ENCODE measurements around the gene RAB5B.

Gene RAB5B

GRCh38 chr12:55955800-55956508 is 17.9 kb upstream of the RAB5B start:
- Histone ChIP-seq H3K79me2 (no peaks in the 10 kb centered on the region), H3K4me2 (ENCODE audit: low read length) (no peak overlapping the region), H3K9me3 (ENCODE audit: control insufficient read depth, low read length) (no peaks in the 10 kb centered on the region), H3K27ac (no peak overlapping the region), H3K4me3 (ENCODE audit: low read depth, low read length) (no peak overlapping the region), H3K9ac (no peak overlapping the region), H3K27me3 (ENCODE audit: control insufficient read depth, insufficient read depth, low read length) (no peaks in the 10 kb centered on the region), H2AFZ (no peak overlapping the region), H3K36me3 (ENCODE audit: control insufficient read depth, insufficient read depth, low read length) (no peaks in the 10 kb centered on the region), H3K4me1 (peaks cover 7% of the 10 kb centered on the region)
- no peak for TF ChIP-seq CTCF (IDR thresholded peaks at IDR 0.05)

DNA sequence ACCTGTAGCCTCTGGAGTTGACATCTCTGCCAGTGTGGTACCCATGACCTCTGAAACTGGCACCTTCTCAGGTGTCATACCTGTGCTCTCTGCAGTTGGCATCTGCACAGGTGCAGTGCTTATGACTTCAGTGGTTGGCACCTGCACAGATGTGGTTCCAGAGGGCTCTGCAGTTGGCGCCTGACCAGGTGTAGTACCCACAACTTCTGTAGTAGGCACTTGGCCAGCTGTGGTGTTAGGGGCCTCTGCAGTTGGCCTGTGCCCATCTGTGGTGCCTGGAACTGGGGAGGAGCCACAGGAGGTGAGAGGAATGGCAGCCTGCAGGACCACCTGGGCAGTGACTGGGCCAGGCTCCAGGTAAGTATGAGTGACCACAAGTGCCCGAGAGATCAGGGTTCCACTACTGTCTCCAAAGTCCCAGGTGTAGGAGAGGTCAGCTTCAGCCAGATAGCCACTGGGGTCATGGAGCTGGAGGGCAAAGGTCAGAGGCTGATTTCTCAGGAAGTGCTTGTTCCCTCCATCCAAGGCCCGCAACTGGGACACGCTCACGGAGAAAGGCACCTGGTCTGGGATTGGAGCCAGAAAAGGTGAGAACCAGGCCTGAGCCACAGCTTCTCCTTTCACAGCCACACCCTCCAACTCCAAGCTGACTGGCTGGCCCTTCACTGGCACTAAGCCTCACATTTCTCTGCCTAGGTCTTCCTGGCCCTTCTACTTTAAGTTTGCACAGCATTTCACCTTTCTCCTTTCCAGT is 16.6 kb upstream of the RAB5B start:
- H3K9me3 ChIP-seq (ENCODE audit: control insufficient read depth, low read length): no peaks in the 10 kb centered on the region
- H3K9ac ChIP-seq: no peak overlapping the region
- H3K36me3 ChIP-seq (ENCODE audit: control insufficient read depth, insufficient read depth, low read length): no peaks in the 10 kb centered on the region
- no peak for TF ChIP-seq CTCF (IDR thresholded peaks at IDR 0.05)
- no peaks in the 10 kb centered on the region for H3K27me3 ChIP-seq (ENCODE audit: control insufficient read depth, insufficient read depth, low read length)
- no peak overlapping the region for H3K4me3 ChIP-seq (ENCODE audit: low read depth, low read length)
- H3K27ac ChIP-seq: peak overlapping the region; percentile 20
- no peak overlapping the region for H3K4me2 ChIP-seq (ENCODE audit: low read length)
- H3K4me1 ChIP-seq: peaks cover 7% of the 10 kb centered on the region
- H2AFZ ChIP-seq: peak overlapping the region; percentile 51
- no peaks in the 10 kb centered on the region for H3K79me2 ChIP-seq

DNA sequence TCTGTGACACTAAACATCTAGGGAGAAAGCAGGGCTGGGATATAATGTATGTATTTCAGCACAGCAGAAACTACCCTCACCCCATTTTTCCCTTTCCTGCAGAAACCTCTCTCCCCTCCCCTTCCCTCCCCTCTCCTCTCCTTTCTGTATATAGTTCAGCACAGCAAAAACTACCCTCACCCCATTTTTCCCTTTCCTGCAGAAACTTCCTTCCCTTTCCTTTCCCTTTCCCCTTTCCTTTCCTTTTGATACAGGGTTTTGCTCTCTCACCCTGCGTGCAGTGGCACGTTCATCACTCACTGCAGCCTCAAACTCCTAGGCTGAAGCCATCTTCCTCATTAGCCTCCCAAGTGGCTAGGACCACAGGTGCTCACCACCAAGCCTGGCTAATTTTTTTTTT is 10.1 kb upstream of the RAB5B start:
- H3K4me2 ChIP-seq (ENCODE audit: low read length): no peak overlapping the region
- no peak overlapping the region for H3K27ac ChIP-seq
- no peak overlapping the region for H3K4me3 ChIP-seq (ENCODE audit: low read depth, low read length)
- H2AFZ ChIP-seq: no peak overlapping the region
- no peaks in the 10 kb centered on the region for H3K79me2 ChIP-seq
- no peaks in the 10 kb centered on the region for H3K27me3 ChIP-seq (ENCODE audit: control insufficient read depth, insufficient read depth, low read length)
- no peak for TF ChIP-seq CTCF (IDR thresholded peaks at IDR 0.05)
- H3K9me3 ChIP-seq (ENCODE audit: control insufficient read depth, low read length): no peaks in the 10 kb centered on the region
- H3K9ac ChIP-seq: no peak overlapping the region
- H3K36me3 ChIP-seq (ENCODE audit: control insufficient read depth, insufficient read depth, low read length): no peaks in the 10 kb centered on the region
- peaks cover 16% of the 10 kb centered on the region for H3K4me1 ChIP-seq

DNA sequence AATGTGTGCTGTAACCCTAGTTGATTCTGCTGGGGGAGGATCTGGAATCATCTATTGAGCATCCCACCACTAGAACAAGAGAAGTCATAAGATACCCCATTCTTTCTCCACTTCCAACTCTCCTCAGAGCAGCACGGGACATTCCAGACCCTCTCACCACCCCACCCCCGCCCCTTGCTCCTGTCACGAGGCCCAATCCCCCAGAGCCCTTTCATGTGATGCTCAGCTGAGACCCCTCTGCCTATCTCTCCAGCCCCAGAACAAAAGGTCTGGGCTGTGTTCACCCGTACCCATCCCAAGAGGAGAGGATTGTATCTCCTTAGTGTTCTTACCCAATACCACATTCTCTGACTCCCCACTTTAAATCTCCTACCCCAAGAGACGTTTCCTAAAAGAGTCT is 8.6 kb upstream of the RAB5B start:
- Histone ChIP-seq H3K4me1 (peaks cover 16% of the 10 kb centered on the region), H3K4me2 (ENCODE audit: low read length) (no peak overlapping the region), H3K4me3 (ENCODE audit: low read depth, low read length) (no peak overlapping the region), H3K79me2 (no peaks in the 10 kb centered on the region), H2AFZ (no peak overlapping the region), H3K9ac (no peak overlapping the region), H3K27ac (no peak overlapping the region), H3K9me3 (ENCODE audit: control insufficient read depth, low read length) (no peaks in the 10 kb centered on the region), H3K27me3 (ENCODE audit: control insufficient read depth, insufficient read depth, low read length) (no peaks in the 10 kb centered on the region), H3K36me3 (ENCODE audit: control insufficient read depth, insufficient read depth, low read length) (no peaks in the 10 kb centered on the region)
- TF ChIP-seq CTCF (IDR thresholded peaks at IDR 0.05): no peak

All from parathyroid adenoma (tissue), 2 donors.